LNCaP clone FGC (cell line): ENCODE measurements around the gene MDP1.

Source experiments
- DNase-seq: peaks from one replicate; pipeline ENCODE4 v3.0.0-alpha.2; 2011; ENCODE audit warnings: low read depth
- H3K4me3 ChIP-seq: 2 replicates; pipeline ENCODE4 v1.5.1; 2011; ENCODE audit warnings: mild to moderate bottlenecking, low read depth, low read length, control low read depth
- CTCF ChIP-seq: IDR thresholded peaks from 2 replicates; pipeline ENCODE4 v1.5.1; 2012; ENCODE audit warnings: mild to moderate bottlenecking; ENCODE audit not compliant: control insufficient read depth, insufficient read depth; ENCODE audit errors: extremely low read depth

MDP1 gene

DNA sequence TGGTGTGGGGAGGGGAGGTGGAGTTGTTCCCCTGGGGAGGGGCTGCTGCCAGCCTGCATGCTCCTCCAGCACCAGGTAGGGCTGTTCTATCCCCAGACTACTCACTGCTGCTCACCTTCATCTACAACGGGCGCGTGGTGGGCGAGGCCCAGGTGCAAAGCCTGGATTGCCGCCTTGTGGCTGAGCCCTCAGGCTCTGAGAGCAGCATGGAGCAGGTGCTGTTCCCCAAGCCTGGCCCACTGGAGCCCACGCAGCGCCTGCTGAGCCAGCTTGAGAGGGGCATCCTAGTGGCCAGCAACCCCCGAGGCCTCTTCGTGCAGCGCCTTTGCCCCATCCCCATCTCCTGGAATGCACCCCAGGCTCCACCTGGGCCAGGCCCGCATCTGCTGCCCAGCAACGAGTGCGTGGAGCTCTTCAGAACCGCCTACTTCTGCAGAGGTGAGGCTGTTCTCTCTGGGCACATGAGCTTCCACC, 51.3 kb downstream of the MDP1 start:
- no peak for DNase-seq
- no peak for TF ChIP-seq CTCF
- no peak overlapping the region for H3K4me3 ChIP-seq
